Ishikawa (cell line): ENCODE measurements around the gene PLEKHO2.

Experiments
- CEBPB ChIP-seq: IDR thresholded peaks from 2 replicates; pipeline ENCODE4 v1.6.1; 2012
- CREB1 ChIP-seq: IDR thresholded peaks from 2 replicates; pipeline ENCODE4 v1.6.1; 2012; ENCODE audit warnings: low read depth
- EGR1 ChIP-seq: IDR thresholded peaks from 2 replicates; pipeline ENCODE4 v1.6.1; 2012
- EP300 ChIP-seq: IDR thresholded peaks from 2 replicates; pipeline ENCODE4 v1.6.1; 2012; ENCODE audit warnings: borderline replicate concordance
- FOXM1 ChIP-seq: IDR thresholded peaks from 2 replicates; pipeline ENCODE4 v1.6.1; 2012; ENCODE audit warnings: low read depth, borderline replicate concordance
- MAX ChIP-seq: IDR thresholded peaks from 2 replicates; pipeline ENCODE4 v1.6.1; 2012
- NFIC ChIP-seq: IDR thresholded peaks from 2 replicates; pipeline ENCODE4 v1.6.1; 2012
- RAD21 ChIP-seq: IDR thresholded peaks from 2 replicates; pipeline ENCODE4 v1.6.1; 2012; ENCODE audit warnings: low read depth
- REST ChIP-seq: IDR thresholded peaks from 2 replicates; pipeline ENCODE4 v1.6.1; 2012; ENCODE audit warnings: low read depth, mild to moderate bottlenecking
- TAF1 ChIP-seq: IDR thresholded peaks from 2 replicates; pipeline ENCODE4 v1.6.1; 2012; ENCODE audit warnings: low read depth, mild to moderate bottlenecking
- TCF12 ChIP-seq: IDR thresholded peaks from 2 replicates; pipeline ENCODE4 v1.6.1; 2012; ENCODE audit warnings: low read depth
- TEAD4 ChIP-seq: IDR thresholded peaks from 2 replicates; pipeline ENCODE4 v1.6.1; 2012
- USF1 ChIP-seq: IDR thresholded peaks from 2 replicates; pipeline ENCODE4 v1.6.1; 2012
- YY1 ChIP-seq: IDR thresholded peaks from 2 replicates; pipeline ENCODE4 v1.6.1; 2012; ENCODE audit warnings: low read depth
- ZBTB7A ChIP-seq: IDR thresholded peaks from 2 replicates; pipeline ENCODE4 v1.6.1; 2012; ENCODE audit warnings: low read depth

The PLEKHO2 gene

GRCh38 chr15:64894395-64895056 lies 52.8 kb downstream of the PLEKHO2 start:
- no peak for TF ChIP-seq RAD21
- no peak for TF ChIP-seq TAF1
- no peak for TF ChIP-seq CREB1
- TF ChIP-seq TEAD4: no peak
- no peak for TF ChIP-seq ZBTB7A
- no peak for TF ChIP-seq MAX
- no peak for TF ChIP-seq CEBPB
- TF ChIP-seq NFIC: no peak
- TF ChIP-seq EP300: no peak
- no peak for TF ChIP-seq EGR1

- TF ChIP-seq MAX: no peak
- no peak for TF ChIP-seq YY1
- no peak for TF ChIP-seq CEBPB
- no peak for TF ChIP-seq CREB1
- no peak for TF ChIP-seq TAF1
- TF ChIP-seq REST: no peak
- TF ChIP-seq EP300: no peak
- no peak for TF ChIP-seq RAD21
These were observed 53.8 kb downstream of the PLEKHO2 start for GRCh38 chr15:64895285-64896065.

- no peak for TF ChIP-seq RAD21
- no peak for TF ChIP-seq FOXM1
- no peak for TF ChIP-seq NFIC
- TF ChIP-seq TEAD4: no peak
- no peak for TF ChIP-seq CEBPB
- no peak for TF ChIP-seq ZBTB7A
- TF ChIP-seq REST: no peak
- TF ChIP-seq USF1: no peak
- no peak for TF ChIP-seq EP300
- TF ChIP-seq CREB1: no peak
- TF ChIP-seq TCF12: no peak
- TF ChIP-seq MAX: no peak
- no peak for TF ChIP-seq EGR1
These were observed 54.8 kb downstream of the PLEKHO2 start for GRCh38 chr15:64896371-64897069.

GRCh38 chr15:64897345-64897985 lies 55.8 kb downstream of the PLEKHO2 start:
- TF ChIP-seq TAF1: no peak
- TF ChIP-seq MAX: no peak
- no peak for TF ChIP-seq CEBPB
- TF ChIP-seq YY1: no peak
- TF ChIP-seq FOXM1: no peak
- TF ChIP-seq EP300: no peak
- TF ChIP-seq RAD21: no peak
- no peak for TF ChIP-seq EGR1
- no peak for TF ChIP-seq REST
- no peak for TF ChIP-seq NFIC
- no peak for TF ChIP-seq ZBTB7A
- no peak for TF ChIP-seq CREB1
- no peak for TF ChIP-seq TEAD4
- no peak for TF ChIP-seq TCF12
- TF ChIP-seq USF1: no peak
